ENCODE results near the gene PTPRG. TPM values are rescaled to one million over a fixed set of nuclear protein-coding genes. Genes with fewer than 3 reads are reported as not detected.

PTPRG gene
- total RNA-seq, 3 donors from 2014 or later = 28.9 to 54.7 (median 40.4) TPM

- no peak for DNase-seq
- ATAC-seq = no peak
- Histone ChIP-seq H3K4me3 (no peak overlapping the region), H3K4me1 (ENCODE audit: low read depth) (no peaks in the 10 kb centered on the region), H3K36me3 (ENCODE audit: low read depth) (no peaks in the 10 kb centered on the region), H3K9me3 (no peaks in the 10 kb centered on the region)
- intact Hi-C loops (cut with DNase I, micrococcal nuclease) = no loop called here
- no peak for TF ChIP-seq CTCF (IDR thresholded peaks at IDR 0.05)
Measured at GRCh38 chr3:61884794-61885193, 323.4 kb downstream of the PTPRG start.

GRCh38 chr3:61885414-61885813, 324.0 kb downstream of the PTPRG start:
- Histone ChIP-seq H3K36me3 (ENCODE audit: low read depth) (no peaks in the 10 kb centered on the region), H3K4me1 (ENCODE audit: low read depth) (no peaks in the 10 kb centered on the region), H3K9me3 (no peaks in the 10 kb centered on the region), H3K4me3 (no peak overlapping the region)
- intact Hi-C loops (cut with DNase I, micrococcal nuclease) = no loop called here
- ATAC-seq (no peak), DNase-seq (no peak)
- TF ChIP-seq CTCF (IDR thresholded peaks at IDR 0.05) = no peak

GRCh38 chr3:61887206-61887605, 325.8 kb downstream of the PTPRG start:
- no peak for TF ChIP-seq CTCF (IDR thresholded peaks at IDR 0.05)
- intact Hi-C loops (cut with DNase I, micrococcal nuclease) = no loop called here

GRCh38 chr3:61889259-61889658, 327.9 kb downstream of the PTPRG start:
- intact Hi-C loops (cut with DNase I, micrococcal nuclease) = no loop called here
- TF ChIP-seq CTCF (IDR thresholded peaks at IDR 0.05) = no peak
- ATAC-seq = no peak
- no peak overlapping the region for H3K4me3 ChIP-seq
- peaks cover under 1% of the 10 kb centered on the region for H3K4me1 ChIP-seq (ENCODE audit: low read depth)
- H3K9me3 ChIP-seq = no peaks in the 10 kb centered on the region
- no peak for DNase-seq
- H3K36me3 ChIP-seq (ENCODE audit: low read depth) = no peaks in the 10 kb centered on the region

More at GRCh38 chr3:61887206-61887605, 325.8 kb downstream of the PTPRG start:
- Histone ChIP-seq H3K9me3 (no peaks in the 10 kb centered on the region), H3K36me3 (ENCODE audit: low read depth) (no peaks in the 10 kb centered on the region), H3K4me3 (no peak overlapping the region), H3K4me1 (ENCODE audit: low read depth) (no peaks in the 10 kb centered on the region)
- DNase-seq = no peak
- ATAC-seq = no peak

- Histone ChIP-seq H3K9me3 (no peaks in the 10 kb centered on the region), H3K4me3 (no peak overlapping the region), H3K4me1 (ENCODE audit: low read depth) (peaks cover 9% of the 10 kb centered on the region), H3K36me3 (ENCODE audit: low read depth) (no peaks in the 10 kb centered on the region)
- ATAC-seq (no peak), DNase-seq (no peak)
- intact Hi-C loops (cut with DNase I, micrococcal nuclease) = no loop called here
- no peak for TF ChIP-seq CTCF (IDR thresholded peaks at IDR 0.05)
Measured at GRCh38 chr3:61890167-61890566, 328.8 kb downstream of the PTPRG start.

- DNase-seq = no peak
- H3K4me3 ChIP-seq = no peak overlapping the region
- H3K9me3 ChIP-seq = no peaks in the 10 kb centered on the region
- peaks cover 13% of the 10 kb centered on the region for H3K4me1 ChIP-seq (ENCODE audit: low read depth)
- no peak for TF ChIP-seq CTCF (IDR thresholded peaks at IDR 0.05)
- ATAC-seq = no peak
- intact Hi-C loops (cut with DNase I, micrococcal nuclease) = no loop called here
- H3K36me3 ChIP-seq (ENCODE audit: low read depth) = no peaks in the 10 kb centered on the region
Measured at GRCh38 chr3:61890586-61890985, 329.2 kb downstream of the PTPRG start.

Measured in mucosa of descending colon (tissue), 3 donors.